T-helper 1 cell treated with Interleukin-12 subunit alpha and Interleukin-12 subunit beta and Interleukin-4 antibody, amounts not matched to agents 30 ng/mL and 1 ng/mL, for 36 hours (primary cell): ENCODE measurements around the gene RRP7A. TPM values are rescaled to one million over a fixed set of nuclear protein-coding genes. Genes with fewer than 3 reads are reported as not detected.
"Not testable (repeated sequence)": the region's sequence is repeated elsewhere in the genome, so short reads cannot be mapped to it uniquely, and the experiment has no call there.

Source experiments
- intact Hi-C: fragments of 100-400 bp; cut with micrococcal nuclease; formaldehyde crosslinking; loops from one replicate; pipeline ENCODE4 v1.15.1; 2024
- total RNA-seq: library from RNA; stranded (reverse); gene quantifications from 2 replicates; pipeline ENCODE4 v1.2.3, GENCODE V29; 2022

RRP7A gene
- total RNA-seq, 1 donor from 2014 or later = 77.6 TPM

GRCh38 chr22:42536634-42537033 is 17.0 kb upstream of the RRP7A start:
- intact Hi-C loops = not testable (repeated sequence)

DNA sequence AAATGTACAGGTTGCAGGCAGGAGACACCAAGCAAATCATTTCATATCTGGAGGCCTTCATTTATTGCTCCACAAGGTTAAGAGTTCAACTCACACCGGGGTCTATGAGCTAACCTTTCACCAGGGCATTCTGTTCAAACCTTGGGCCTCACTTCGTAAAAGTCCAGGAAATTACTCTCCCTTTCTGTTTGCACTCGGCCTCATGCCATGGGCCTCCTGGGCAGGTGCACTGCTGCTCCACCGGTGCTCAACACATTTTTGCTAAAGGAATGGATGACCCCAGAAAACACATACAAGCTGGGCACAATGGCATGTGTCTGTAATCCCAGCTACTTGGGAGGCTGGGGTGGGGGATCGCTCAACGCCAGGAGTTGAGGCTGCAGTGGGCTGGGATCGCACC is 16.6 kb upstream of the RRP7A start:
- intact Hi-C loops = no loop called here

DNA sequence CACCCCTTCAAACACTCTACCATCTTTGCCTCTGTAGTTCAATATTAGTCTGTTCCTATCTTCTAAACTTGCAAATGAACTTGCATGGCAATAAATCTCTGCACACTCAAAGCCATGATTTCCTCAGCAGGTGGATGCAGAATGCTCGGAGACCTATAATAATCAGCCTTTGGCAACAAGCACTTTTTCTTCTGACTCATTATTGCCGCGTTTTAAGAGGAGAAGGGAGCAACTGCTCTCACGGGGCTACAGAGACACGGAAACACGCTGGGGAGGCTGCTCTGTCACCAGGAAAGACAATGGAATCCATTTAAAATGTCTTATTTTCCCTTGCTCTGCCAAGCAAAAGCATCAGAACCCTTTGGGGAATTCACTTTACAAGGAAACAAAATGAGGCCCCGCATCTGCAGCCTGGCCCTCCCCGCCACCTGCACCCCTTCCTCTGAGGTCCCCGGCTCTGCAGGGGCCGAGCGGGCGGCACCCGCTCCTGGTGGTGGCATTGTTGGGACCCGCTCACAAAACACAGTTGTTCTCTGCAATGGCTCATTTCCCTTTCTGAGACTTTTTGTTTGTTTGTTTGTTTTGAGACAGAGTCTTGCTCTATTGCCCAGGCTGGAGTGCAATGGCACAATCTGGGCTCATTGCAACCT is 15.6 kb upstream of the RRP7A start:
- intact Hi-C loops = not testable (repeated sequence)

- intact Hi-C loops = loop anchor here (1.0 to 5.0 kb wide), 3 partner anchors 14 to 79 kb away; partner anchors contain the start of genes POLDIP3 and RRP7A
Observed at GRCh38 chr22:42533638-42533977, 14.0 kb upstream of the RRP7A start.

- intact Hi-C loops = loop anchor here (5.0 kb wide), 1 partner anchor 81 kb away; the partner anchor contains the start of gene POLDIP3
Observed at GRCh38 chr22:42531401-42532084, 11.9 kb upstream of the RRP7A start.

DNA sequence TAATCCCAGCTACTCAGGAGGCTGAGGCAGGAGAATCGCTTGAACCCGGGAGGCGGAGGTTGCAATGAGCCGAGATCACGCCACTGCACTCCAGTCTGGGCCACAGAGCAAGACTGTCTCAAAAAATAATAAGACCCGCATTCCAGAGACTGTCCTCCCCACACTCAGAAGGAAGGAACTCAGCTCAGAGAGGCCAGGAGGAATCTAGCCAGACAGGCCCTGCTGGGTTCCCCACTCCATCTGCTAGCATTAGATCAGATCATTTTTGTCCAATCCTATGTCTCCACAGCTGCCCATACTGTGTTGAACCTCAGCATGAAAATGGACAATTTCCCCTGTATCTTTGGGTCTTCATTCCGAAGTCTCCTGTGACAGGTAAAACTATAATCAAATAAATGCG is 9.8 kb upstream of the RRP7A start:
- intact Hi-C loops = not testable (repeated sequence)

- intact Hi-C loops = no loop called here
Observed at GRCh38 chr22:42528591-42529307, 9.2 kb upstream of the RRP7A start.

GRCh38 chr22:42522546-42522945 is 3.0 kb upstream of the RRP7A start:
- intact Hi-C loops = no loop called here

DNA sequence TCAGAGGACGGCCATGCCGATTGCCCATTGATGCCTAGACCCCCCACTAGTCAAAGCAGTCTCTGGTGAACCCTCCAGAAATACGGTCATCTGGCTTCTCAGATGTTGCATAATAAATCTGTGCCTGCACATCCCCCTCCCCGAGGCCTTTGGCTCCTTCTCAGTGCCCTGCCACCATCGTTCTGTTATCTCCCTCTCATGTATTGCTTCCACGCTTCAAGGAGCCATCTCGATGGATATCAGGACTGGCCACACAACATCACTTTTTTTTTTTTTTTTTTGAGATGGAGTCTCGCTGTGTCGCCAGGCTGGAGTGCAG is 1.6 kb upstream of the RRP7A start:
- intact Hi-C loops = no loop called here

DNA sequence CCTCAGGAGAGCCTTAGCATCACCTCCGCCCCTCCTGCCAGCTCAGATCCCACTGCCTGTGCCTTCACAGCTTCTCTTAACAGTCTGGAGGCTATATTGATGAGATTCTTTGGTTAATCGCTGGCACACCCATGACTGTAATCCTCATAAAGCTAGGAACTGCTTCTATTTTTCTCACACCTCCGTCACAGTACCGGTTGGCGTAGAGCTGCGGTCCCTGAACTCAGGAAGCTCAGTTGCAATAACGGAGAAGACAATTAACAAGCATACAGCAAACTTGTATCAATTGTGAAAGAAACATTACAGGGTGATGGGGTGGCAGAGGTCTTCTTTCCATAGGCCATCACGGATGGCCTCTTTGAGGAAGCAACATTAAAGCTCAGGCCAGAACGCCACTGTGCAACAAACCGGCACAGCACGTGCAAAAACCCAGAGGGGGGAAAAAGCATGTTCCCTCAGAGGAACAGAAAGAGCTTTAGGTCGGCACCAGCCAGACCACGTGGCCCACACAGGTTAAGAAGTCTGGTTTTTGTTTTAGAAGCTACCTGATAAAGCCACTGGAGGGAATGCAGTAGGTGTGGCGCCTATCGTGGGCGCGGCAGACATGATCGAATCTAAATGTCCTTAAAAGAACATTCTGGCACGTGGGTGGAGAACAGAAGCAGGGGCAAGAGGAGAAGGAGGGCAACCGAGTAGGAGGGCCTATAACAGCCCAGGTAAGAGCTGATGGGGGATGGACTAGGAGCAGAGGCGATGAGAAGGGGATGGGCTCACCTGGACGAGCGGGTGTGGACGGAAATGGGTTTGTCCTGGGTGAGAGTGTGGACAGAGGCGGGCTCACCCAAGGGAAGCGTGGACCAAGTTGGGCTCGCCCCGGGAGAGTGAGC is 715 bp downstream of the RRP7A start:
- intact Hi-C loops = loop anchor here (1.0 to 2.0 kb wide), 5 partner anchors 14 to 428 kb away; partner anchors contain the start of genes NDUFA6 and SERHL2

DNA sequence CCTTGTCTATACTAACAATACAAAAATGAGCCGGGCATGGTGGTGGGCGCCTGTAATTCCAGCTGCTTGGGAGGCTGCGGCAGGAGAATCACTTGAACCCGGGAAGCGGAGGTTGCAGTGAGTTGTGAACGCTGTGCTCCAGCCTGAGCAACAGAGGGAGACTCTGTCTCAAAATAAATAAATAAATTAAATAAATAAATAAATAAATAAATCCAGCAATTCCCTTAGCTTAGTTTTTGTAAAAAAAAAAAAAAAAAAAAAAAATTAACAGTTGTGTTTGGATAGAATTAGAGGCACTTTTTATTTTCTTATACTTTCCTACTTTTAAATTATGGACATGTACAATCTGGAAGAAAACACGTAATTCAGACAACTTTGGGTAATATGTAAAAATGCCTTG is 2.5 kb downstream of the RRP7A start:
- intact Hi-C loops = not testable (repeated sequence)

GRCh38 chr22:42515896-42516295 is 3.7 kb downstream of the RRP7A start:
- intact Hi-C loops = no loop called here

GRCh38 chr22:42515304-42515703 is 4.3 kb downstream of the RRP7A start:
- intact Hi-C loops = not testable (repeated sequence)

DNA sequence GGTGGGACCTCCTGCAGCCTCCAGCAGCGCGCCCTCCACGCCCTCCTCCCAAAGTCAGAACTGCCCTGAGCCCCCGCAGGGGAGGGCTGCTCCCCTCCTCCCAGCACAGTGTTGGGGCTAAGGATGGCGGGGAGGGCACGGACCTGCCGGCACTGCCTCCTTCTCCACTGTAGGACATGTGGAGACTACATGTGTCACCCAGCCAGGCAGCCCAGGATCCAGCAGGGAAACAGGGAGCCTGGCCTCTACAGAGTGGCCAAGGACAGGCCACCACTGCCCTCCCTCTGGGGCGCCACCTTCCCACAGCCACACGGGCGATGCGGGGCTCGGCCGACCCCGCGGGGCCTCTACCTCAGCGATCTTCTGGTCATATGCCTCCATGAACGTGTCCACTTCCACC is 5.3 kb downstream of the RRP7A start:
- intact Hi-C loops = not testable (repeated sequence)

GRCh38 chr22:42512273-42512990 is 7.2 kb downstream of the RRP7A start:
- intact Hi-C loops = not testable (repeated sequence)

DNA sequence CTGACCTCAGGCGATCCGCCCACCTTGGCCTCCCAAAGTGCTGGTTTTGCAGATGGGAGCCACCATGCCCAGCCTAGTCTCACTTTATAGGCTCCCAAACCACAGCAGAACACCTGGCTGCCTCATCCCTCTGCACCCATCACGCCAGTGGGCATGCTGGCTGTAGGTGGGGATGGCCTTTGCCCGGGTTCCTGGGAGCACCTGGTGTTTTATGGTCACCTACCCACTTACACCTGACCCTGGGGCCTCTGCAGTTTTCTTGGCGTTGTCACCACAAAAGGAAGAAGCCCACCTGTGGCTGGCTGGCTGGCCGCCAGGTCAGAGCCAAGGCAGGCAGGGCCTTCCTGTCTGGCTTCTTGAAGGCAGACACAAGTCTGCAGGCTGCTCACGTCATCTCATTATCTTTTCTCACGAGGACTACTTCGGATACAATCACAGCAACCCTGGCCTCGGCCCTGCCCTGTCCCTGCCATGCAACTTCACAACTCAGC is 8.2 kb downstream of the RRP7A start:
- intact Hi-C loops = no loop called here

DNA sequence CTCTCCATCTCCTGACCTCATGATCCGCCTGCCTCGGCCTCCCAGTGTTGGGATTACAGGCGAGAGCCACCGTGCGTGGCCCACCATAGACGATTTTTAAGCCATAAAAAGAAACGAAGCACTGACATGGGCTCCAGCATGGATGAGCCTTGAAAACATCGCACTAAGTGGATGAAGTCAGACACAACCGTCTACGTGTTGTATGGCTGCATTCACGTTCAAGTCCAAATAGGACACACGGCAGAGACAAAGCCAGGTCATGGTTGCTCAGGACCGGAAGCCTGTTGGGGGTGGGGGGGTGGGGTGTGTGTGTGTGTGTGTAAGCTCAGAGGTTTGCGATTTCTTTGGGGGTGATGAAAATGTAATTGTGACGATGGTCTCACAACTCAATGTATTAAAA is 10.0 kb downstream of the RRP7A start:
- intact Hi-C loops = loop anchor here (10.0 kb wide), 1 partner anchor 1065 kb away; the partner anchor contains the start of gene TOB2

GRCh38 chr22:42508975-42509364 is 10.6 kb downstream of the RRP7A start:
- intact Hi-C loops = loop anchor here (10.0 kb wide), 1 partner anchor 1064 kb away; the partner anchor contains the start of gene TOB2

- intact Hi-C loops = loop anchor here (10.0 kb wide), 1 partner anchor 1064 kb away; the partner anchor contains the start of gene TOB2
Observed at GRCh38 chr22:42508327-42508974, 11.1 kb downstream of the RRP7A start.

DNA sequence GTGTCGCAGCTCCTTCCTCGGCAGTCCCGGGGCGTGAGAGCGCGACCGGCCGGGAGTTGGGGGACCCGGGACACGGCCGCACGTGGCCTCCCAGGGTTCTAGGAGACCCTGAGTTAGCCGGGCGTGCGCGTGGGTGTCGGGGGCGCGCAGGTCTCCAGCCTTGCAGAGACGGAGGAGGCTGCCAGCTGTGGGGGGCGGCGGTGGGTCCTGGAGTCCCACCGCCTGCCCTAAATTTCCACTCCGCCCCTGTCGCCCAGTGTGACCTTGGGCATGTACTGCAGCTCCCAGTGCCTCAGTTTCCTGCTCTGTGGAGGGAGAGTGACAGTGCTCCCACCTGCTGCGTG is 18.8 kb downstream of the RRP7A start:
- intact Hi-C loops = loop anchor here (1.0 to 10.0 kb wide), 6 partner anchors 18 to 1056 kb away; partner anchors contain the start of genes RRP7A, SERHL2 and TOB2
